SK-N-SH (cell line): ENCODE data around the gene GPR68. TPM values are rescaled to one million over a fixed set of nuclear protein-coding genes. Genes with fewer than 3 reads are reported as not detected.

Experiments used
- CTCF ChIA-PET: fragments of 300-600, 350-600 bp; formaldehyde crosslinking; extraction: SDS; loops from one replicate; lab custom pipeline; 2021; lab: Yijun Ruan, JAX
- POLR2A ChIA-PET: fragments of 350-600 bp; sonication (Branson Sonifier 250); formaldehyde crosslinking; extraction: SDS; loops from one replicate; lab custom pipeline; 2020; ENCODE audit warnings: antibody characterized with exemption, inconsistent platforms; lab: Yijun Ruan, JAX
- DNase-seq: peaks from one replicate; pipeline ENCODE4 v3.0.0; 2012
- H2AFZ ChIP-seq: fragments of 200-600 bp; sonication (generic); 2 replicates; pipeline ENCODE4 v1.8.1; 2016; ENCODE audit warnings: antibody characterized with exemption, mild to moderate bottlenecking, low read depth
- H3F3A ChIP-seq: fragments of 200-600 bp; sonication (generic); replicated peaks from 2 replicates; pipeline ENCODE3; 2016; ENCODE audit warnings: antibody characterized with exemption, mild to moderate bottlenecking; ENCODE audit not compliant: insufficient read depth
- H3K27ac ChIP-seq, 2 experiments: fragments of 200-500 bp in 1 of 2; fragments of 200-600 bp in 1 of 2; sonication (Bioruptor generic) in 1 of 2; sonication (generic), shearing (Covaris generic) in 1 of 2; 2 replicates each; pipeline versions ENCODE4 v1.5.1 to v1.6.1; 2014 to 2016; ENCODE audit warnings: low read depth in 2 of 2, inconsistent platforms in 1 of 2, low read length in 1 of 2, mild to moderate bottlenecking in 1 of 2, mixed read lengths in 1 of 2
- H3K27me3 ChIP-seq: fragments of 200-600 bp; sonication (generic), shearing (Covaris generic); 2 replicates; pipeline ENCODE4 v1.6.1; 2016; ENCODE audit warnings: mixed run types; ENCODE audit not compliant: insufficient read depth
- H3K36me3 ChIP-seq, 2 experiments: fragments of 200-500 bp in 1 of 2; fragments of 200-600 bp in 1 of 2; sonication (Bioruptor generic) in 1 of 2; sonication (generic) in 1 of 2; replicated peaks in 1 of 2; 2 replicates each; pipeline versions ENCODE3 to v1.5.1; 2014 to 2016; ENCODE audit warnings: low read length in 1 of 2, mild to moderate bottlenecking in 1 of 2; ENCODE audit not compliant: insufficient read depth in 2 of 2, control insufficient read depth in 1 of 2
- H3K4me1 ChIP-seq, 2 experiments: fragments of 200-500 bp in 1 of 2; fragments of 200-600 bp in 1 of 2; sonication (Bioruptor generic) in 1 of 2; sonication (generic), shearing (Covaris generic) in 1 of 2; 2 replicates each; pipeline versions ENCODE4 v1.5.1 to v1.6.1; 2014 to 2016; ENCODE audit warnings: low read depth in 1 of 2, low read length in 1 of 2, mixed run types in 1 of 2; ENCODE audit not compliant: insufficient read depth in 2 of 2, control insufficient read depth in 1 of 2
- H3K4me2 ChIP-seq: fragments of 200-600 bp; sonication (generic), shearing (Covaris generic); 2 replicates; pipeline ENCODE4 v1.6.1; 2017; ENCODE audit warnings: mixed run types
- H3K4me3 ChIP-seq, 2 experiments: fragments of 200-500 bp in 1 of 2; fragments of 200-600 bp in 1 of 2; sonication (Bioruptor generic) in 1 of 2; sonication (generic), shearing (Covaris generic) in 1 of 2; 2 replicates each; pipeline versions ENCODE4 v1.5.1 to v1.8.1; 2014 to 2016; ENCODE audit warnings: low read depth in 2 of 2, inconsistent platforms in 1 of 2, low read length in 1 of 2, mild to moderate bottlenecking in 1 of 2, mixed read lengths in 1 of 2, moderate library complexity in 1 of 2
- H3K79me2 ChIP-seq: fragments of 200-600 bp; sonication (generic); 2 replicates; pipeline ENCODE4 v1.8.1; 2017; ENCODE audit warnings: mild to moderate bottlenecking; ENCODE audit not compliant: insufficient read depth
- H3K9ac ChIP-seq: fragments of 200-600 bp; sonication (generic); 2 replicates; pipeline ENCODE4 v1.6.1; 2017; ENCODE audit warnings: mixed run types
- H3K9me2 ChIP-seq: fragments of 200-600 bp; sonication (generic); 2 replicates; pipeline ENCODE4 v1.6.1; 2017; ENCODE audit warnings: mixed run types
- H3K9me3 ChIP-seq: fragments of 200-600 bp; sonication (generic); 2 replicates; pipeline ENCODE4 v1.6.1; 2017; ENCODE audit warnings: mixed run types, mild to moderate bottlenecking, moderate library complexity
- H4K20me1 ChIP-seq: fragments of 200-600 bp; sonication (generic); 2 replicates; pipeline ENCODE4 v1.6.1; 2017; ENCODE audit warnings: mild to moderate bottlenecking, mixed run types; ENCODE audit not compliant: insufficient read depth
- CTCF ChIP-seq: fragments of 200-600 bp; sonication (generic); IDR thresholded peaks from 2 replicates; pipeline ENCODE4 v1.6.1; 2017; ENCODE audit warnings: antibody characterized with exemption, mild to moderate bottlenecking, moderate library complexity
- ELF1 ChIP-seq: IDR thresholded peaks from 2 replicates; pipeline ENCODE4 v1.4.0; 2012
- EZH2phosphoT487 ChIP-seq: fragments of 200-600 bp; sonication (generic); IDR thresholded peaks from 2 replicates; pipeline ENCODE4 v1.6.1; 2017; ENCODE audit warnings: low read depth, mixed run types, mild to moderate bottlenecking, antibody characterized with exemption, moderate library complexity, borderline replicate concordance
- FOSL2 ChIP-seq: IDR thresholded peaks from 2 replicates; pipeline ENCODE4 v1.4.0; 2012; ENCODE audit warnings: low read depth, mild to moderate bottlenecking, moderate library complexity, borderline replicate concordance
- FOXM1 ChIP-seq: IDR thresholded peaks from 2 replicates; pipeline ENCODE4 v1.4.0; 2012; ENCODE audit warnings: low read depth, mild to moderate bottlenecking
- IRF3 ChIP-seq: fragments of 150-350 bp; IDR thresholded peaks from 2 replicates; pipeline ENCODE4 v1.6.1; 2016; ENCODE audit warnings: mild to moderate bottlenecking, low read depth, low read length
- JUND ChIP-seq: IDR thresholded peaks from 2 replicates; pipeline ENCODE4 v1.4.0; 2012
- MAX ChIP-seq: IDR thresholded peaks from 2 replicates; pipeline ENCODE4 v1.4.0; 2012; ENCODE audit warnings: low read depth
- MEF2A ChIP-seq: IDR thresholded peaks from 2 replicates; pipeline ENCODE4 v1.4.0; 2012; ENCODE audit warnings: low read depth, borderline replicate concordance
- MXI1 ChIP-seq: IDR thresholded peaks from 2 replicates; pipeline ENCODE4 v1.6.1; 2012; ENCODE audit warnings: mild to moderate bottlenecking, low read depth, low read length, improper control_type of control experiment
- NRF1 ChIP-seq: IDR thresholded peaks from 2 replicates; pipeline ENCODE4 v1.6.1; 2012; ENCODE audit warnings: low read depth, mild to moderate bottlenecking, low read length
- POLR2AphosphoS5 ChIP-seq: IDR thresholded peaks from 2 replicates; pipeline ENCODE4 v1.6.1; 2012; ENCODE audit warnings: low read depth, low read length
- RFX5 ChIP-seq: IDR thresholded peaks from 2 replicates; pipeline ENCODE4 v1.6.1; 2012; ENCODE audit warnings: mild to moderate bottlenecking, improper control_type of control experiment, low read length
- TCF12 ChIP-seq: IDR thresholded peaks from 2 replicates; pipeline ENCODE4 v1.4.0; 2012
- USF2 ChIP-seq: fragments of 150-350 bp; IDR thresholded peaks from 2 replicates; pipeline ENCODE4 v1.6.1; 2017; ENCODE audit warnings: antibody characterized with exemption, low read length, low read depth, borderline replicate concordance
- YY1 ChIP-seq: IDR thresholded peaks from 2 replicates; pipeline ENCODE4 v1.4.0; 2012; ENCODE audit warnings: low read depth, mild to moderate bottlenecking
- WGBS: methylation state at CpG from one replicate; pipeline ENCODE4 v1.1.6; 2017; ENCODE audit warnings: low lambda C conversion rate; 5-methylcytosine and 5-hydroxymethylcytosine counted together
- polyA plus RNA-seq, 3 experiments: library from polyadenylated mRNA; depleted of rRNA; stranded (reverse); fragments of >200 nt; gene quantifications; 2 replicates each; pipeline ENCODE4 v1.2.3, GENCODE V29; 2012

Gene GPR68
- polyA plus RNA-seq, 1 of the 3 experiments (the other 2 are of a cell fraction), result 0.18 TPM

- CTCF ChIA-PET, result interaction anchor here (0.6 to 1.5 kb wide), 3 partner anchors 29 to 100 kb away, joined by 3 read pairs; no protein-coding TSS in a partner anchor
Observed at GRCh38 chr14:91272341-91273272, 28.1 kb upstream of the GPR68 start.

More at GRCh38 chr14:91272341-91273272, 28.1 kb upstream of the GPR68 start:
- Histone ChIP-seq H3F3A (no peaks in the 10 kb centered on the region), H3K9ac (no peak overlapping the region), H3K79me2 (no peaks in the 10 kb centered on the region), H3K4me2 (no peak overlapping the region), H3K4me1 (peaks cover 0 to 13% of the 10 kb centered on the region in 2 experiments; a peak in 1 of 4 replicates)
- peak; percentile 28 for DNase-seq
- POLR2A ChIA-PET, result no interaction called here
- TF ChIP-seq FOSL2 (no peak), FOXM1 (no peak), MAX (no peak), POLR2AphosphoS5 (no peak), CTCF (no peak), NRF1 (no peak), IRF3 (no peak), USF2 (no peak), MXI1 (no peak), MEF2A (no peak), TCF12 (no peak), EZH2phosphoT487 (no peak), JUND (no peak), ELF1 (no peak), RFX5 (no peak), YY1 (no peak)
- TF ChIP-seq, all 33 proteins: peak for 0
- Histone ChIP-seq H3K27me3 (no peaks in the 10 kb centered on the region), H3K4me3 (no peak overlapping the region), H2AFZ (no peak overlapping the region), H3K27ac (no peak overlapping the region; a peak in 1 of 4 replicates), H3K9me2 (no peaks in the 10 kb centered on the region), H4K20me1 (no peaks in the 10 kb centered on the region), H3K36me3 (no peaks in the 10 kb centered on the region), H3K9me3 (no peaks in the 10 kb centered on the region)
- 89% methylated on average over 27 of the region's 43 CpGs for WGBS
